ENCODE results near the gene ASXL1.

ASXL1 gene

DNA sequence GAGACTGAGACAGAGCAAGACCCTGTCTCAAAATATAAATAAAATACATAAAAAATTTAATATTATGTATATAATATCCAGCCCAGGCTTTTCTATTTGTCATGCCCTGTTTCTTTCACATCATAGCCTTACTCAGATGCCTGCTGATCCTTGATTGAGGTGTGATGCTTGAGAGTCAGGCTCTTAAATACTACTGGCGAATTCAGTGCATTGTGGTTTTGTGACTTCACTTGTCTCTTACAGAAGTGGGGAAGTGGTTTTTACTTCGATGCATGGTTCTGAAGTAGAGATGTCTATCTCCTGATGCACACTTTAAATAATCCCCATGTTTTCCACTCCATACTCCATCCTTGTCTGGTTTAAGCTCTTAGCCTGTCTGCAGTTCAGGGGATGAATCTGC is 29.1 kb downstream of the ASXL1 start:
- TF ChIP-seq, protein P1, sequence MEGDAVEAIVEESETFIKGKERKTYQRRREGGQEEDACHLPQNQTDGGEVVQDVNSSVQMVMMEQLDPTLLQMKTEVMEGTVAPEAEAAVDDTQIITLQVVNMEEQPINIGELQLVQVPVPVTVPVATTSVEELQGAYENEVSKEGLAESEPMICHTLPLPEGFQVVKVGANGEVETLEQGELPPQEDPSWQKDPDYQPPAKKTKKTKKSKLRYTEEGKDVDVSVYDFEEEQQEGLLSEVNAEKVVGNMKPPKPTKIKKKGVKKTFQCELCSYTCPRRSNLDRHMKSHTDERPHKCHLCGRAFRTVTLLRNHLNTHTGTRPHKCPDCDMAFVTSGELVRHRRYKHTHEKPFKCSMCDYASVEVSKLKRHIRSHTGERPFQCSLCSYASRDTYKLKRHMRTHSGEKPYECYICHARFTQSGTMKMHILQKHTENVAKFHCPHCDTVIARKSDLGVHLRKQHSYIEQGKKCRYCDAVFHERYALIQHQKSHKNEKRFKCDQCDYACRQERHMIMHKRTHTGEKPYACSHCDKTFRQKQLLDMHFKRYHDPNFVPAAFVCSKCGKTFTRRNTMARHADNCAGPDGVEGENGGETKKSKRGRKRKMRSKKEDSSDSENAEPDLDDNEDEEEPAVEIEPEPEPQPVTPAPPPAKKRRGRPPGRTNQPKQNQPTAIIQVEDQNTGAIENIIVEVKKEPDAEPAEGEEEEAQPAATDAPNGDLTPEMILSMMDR (IDR thresholded peaks at IDR 0.05; ENCODE audit: low read depth, low read length, missing control alignments), result no peak
- no peak overlapping the region for H3K4me3 ChIP-seq (ENCODE audit: low read depth, low read length)
- DNase-seq (ENCODE audit: low read depth), result no peak

DNA sequence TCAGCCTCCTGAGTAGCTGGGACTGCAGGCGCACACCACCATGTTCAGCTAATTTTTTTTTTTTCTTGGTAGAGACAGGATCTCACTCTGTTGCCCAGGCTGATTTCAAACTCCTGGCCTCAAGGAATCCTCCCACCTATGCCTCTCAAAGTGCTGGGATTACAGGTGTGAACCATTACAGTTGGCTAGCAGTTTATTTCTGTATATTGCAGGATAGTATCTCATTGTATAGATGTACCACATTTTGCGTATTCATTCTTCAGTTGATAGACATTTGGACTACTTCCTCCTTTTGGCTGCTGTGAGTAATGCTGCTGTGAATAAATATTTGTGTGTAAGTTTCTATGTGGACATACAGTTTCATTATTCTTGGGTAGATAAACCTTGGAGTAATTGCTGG is 32.9 kb downstream of the ASXL1 start:
- TF ChIP-seq, protein P1 (IDR thresholded peaks at IDR 0.05; ENCODE audit: low read depth, low read length, missing control alignments), result no peak
- H3K4me3 ChIP-seq (ENCODE audit: low read depth, low read length), result no peak overlapping the region
- no peak for DNase-seq (ENCODE audit: low read depth)

DNA sequence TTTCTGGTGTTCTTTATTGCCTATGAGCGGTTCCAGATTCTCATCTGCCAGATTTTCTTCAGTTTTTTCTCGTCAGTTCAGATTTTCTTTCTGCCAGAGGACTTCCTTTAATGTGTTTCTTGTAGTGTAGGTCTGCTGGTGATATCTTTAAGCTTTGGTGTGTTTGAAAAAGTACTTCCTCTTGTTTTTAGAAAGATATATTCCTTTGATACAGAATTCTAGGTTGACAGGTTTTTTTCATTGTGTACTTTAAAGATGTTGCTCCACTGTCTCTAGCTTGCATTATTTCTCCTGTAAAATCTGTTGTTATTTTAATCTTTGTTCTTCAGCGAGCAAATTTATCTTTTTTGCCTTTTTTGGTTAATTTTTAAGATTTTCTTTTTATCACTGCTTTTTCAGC is 36.9 kb downstream of the ASXL1 start:
- H3K4me3 ChIP-seq (ENCODE audit: low read depth, low read length), result no peak overlapping the region
- DNase-seq (ENCODE audit: low read depth), result no peak
- TF ChIP-seq, protein P1 (IDR thresholded peaks at IDR 0.05; ENCODE audit: low read depth, low read length, missing control alignments), result no peak

DNA sequence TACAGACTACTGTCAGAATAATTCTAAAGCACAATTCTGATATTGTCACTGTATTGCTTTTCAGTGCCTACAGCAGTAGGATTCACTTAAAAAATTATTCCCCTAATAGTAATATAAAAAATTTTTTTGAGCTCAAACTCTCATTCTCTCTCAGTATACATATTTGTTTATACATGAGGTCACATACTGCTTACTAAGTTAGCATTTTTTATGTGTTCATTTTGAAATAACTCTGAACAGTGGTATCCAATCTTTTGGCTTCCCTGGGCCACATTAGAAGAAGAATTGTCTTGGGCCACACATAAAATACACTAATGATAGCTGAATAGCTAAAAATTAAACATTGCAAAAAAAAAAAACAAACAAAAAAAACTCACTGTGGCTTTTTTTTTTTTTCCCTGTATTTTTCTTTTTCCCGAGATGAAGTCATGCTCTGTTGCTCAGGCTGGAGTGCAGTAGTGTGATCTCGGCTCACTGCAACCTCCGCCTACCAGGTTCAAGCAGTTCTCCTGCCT is 38.6 kb downstream of the ASXL1 start:
- no peak for DNase-seq (ENCODE audit: low read depth)
- TF ChIP-seq, protein P1 (IDR thresholded peaks at IDR 0.05; ENCODE audit: low read depth, low read length, missing control alignments), result no peak
- H3K4me3 ChIP-seq (ENCODE audit: low read depth, low read length), result no peak overlapping the region

DNA sequence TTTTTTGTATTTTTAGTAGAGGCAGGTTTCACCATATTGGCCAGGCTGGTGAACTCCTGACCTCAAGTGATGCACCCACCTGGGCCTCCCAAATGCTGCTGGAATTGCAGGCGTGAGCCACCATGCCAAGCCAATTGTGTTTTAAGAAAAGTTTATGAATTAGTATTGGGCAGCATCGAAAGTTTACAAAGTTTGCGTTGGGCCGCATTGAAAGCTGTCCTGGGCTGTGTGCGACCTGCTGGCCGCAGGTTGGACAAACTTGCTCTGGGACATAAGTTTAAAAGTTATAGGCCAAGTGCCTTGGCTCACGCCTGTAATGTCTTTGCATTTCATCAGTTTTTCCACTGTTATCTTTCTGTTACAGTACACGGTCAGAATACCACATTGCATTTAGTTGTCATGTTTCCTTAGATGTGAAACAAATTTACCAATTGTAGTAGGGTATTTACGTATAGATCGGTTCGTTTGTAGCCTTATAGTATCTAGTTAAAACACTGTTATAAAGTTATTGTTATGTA is 39.5 kb downstream of the ASXL1 start:
- DNase-seq (ENCODE audit: low read depth), result no peak
- TF ChIP-seq, protein P1 (IDR thresholded peaks at IDR 0.05; ENCODE audit: low read depth, low read length, missing control alignments), result no peak
- no peak overlapping the region for H3K4me3 ChIP-seq (ENCODE audit: low read depth, low read length)

DNA sequence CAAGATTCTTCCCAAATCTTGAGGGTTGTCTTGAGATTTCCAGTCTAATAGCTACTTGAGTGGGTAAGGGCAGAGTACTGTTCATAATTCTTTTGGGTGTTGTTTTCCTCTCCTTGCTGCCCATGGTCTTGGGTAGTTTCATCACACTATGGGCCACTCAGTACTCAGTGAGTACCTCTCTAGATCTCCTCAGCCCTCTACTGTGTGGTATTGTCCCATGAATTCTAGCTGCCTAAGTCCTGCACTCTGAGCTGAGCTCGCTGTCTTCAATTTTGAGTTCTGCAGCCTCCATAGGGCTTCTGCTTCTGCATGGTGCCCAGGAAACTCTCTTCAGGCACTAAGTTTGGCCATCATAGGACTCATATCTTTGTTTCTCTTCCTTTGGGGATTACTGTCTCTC is 42.3 kb downstream of the ASXL1 start:
- TF ChIP-seq, protein P1 (IDR thresholded peaks at IDR 0.05; ENCODE audit: low read depth, low read length, missing control alignments), result no peak
- no peak overlapping the region for H3K4me3 ChIP-seq (ENCODE audit: low read depth, low read length)
- no peak for DNase-seq (ENCODE audit: low read depth)

DNA sequence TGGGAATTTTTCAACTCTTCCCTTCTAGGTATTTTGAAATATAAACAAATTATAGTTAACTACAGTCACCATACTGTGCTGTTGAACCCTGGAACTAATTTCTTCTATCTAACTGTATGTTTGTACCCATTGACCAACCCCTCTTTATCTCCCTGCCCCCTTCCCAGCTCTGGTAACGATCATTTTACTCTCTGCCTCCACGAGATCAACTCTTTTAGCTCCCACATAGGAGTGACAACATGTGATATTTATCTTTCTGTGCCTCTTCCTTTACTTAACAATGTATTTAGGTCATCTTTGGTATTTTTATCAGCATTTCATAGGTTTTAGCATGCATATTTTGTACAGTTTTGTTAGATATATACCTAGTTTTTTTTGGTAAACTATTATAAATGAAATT is 45.9 kb downstream of the ASXL1 start:
- H3K4me3 ChIP-seq (ENCODE audit: low read depth, low read length), result no peak overlapping the region
- DNase-seq (ENCODE audit: low read depth), result no peak
- TF ChIP-seq, protein P1 (IDR thresholded peaks at IDR 0.05; ENCODE audit: low read depth, low read length, missing control alignments), result no peak
